Stimulated activated CD4-positive, alpha-beta T cell treated with anti-CD3 and anti-CD28 coated beads, TNF-alpha, amount 100 ng/mL, for 48 hours (primary cell): ENCODE results near the gene PPL.
"Not testable (repeated sequence)": the region's sequence is repeated elsewhere in the genome, so short reads cannot be mapped to it uniquely, and the experiment has no call there.

Experiments used
- DNase-seq, 3 donors: peaks; one replicate each; pipeline ENCODE4 v3.0.0-alpha.2; 2020; ENCODE audit warnings: low read depth in 3 of 3

PPL gene

GRCh38 chr16:4933433-4933832 lies 3.5 kb downstream of the PPL start:
- no peak for DNase-seq

- DNase-seq: no peak
Measured at GRCh38 chr16:4931381-4931780, 5.6 kb downstream of the PPL start.

GRCh38 chr16:4929619-4930018 lies 7.3 kb downstream of the PPL start:
- not testable (repeated sequence) for DNase-seq

GRCh38 chr16:4928227-4928626 lies 8.7 kb downstream of the PPL start:
- DNase-seq: no peak

GRCh38 chr16:4927661-4928060 lies 9.3 kb downstream of the PPL start:
- DNase-seq: no peak

- no peak for DNase-seq
Measured at GRCh38 chr16:4926928-4927327, 10.0 kb downstream of the PPL start.

- no peak for DNase-seq
Measured at GRCh38 chr16:4925791-4926190, 11.2 kb downstream of the PPL start.

GRCh38 chr16:4925293-4925607 lies 11.7 kb downstream of the PPL start:
- no peak for DNase-seq

- DNase-seq: no peak
Measured at GRCh38 chr16:4924593-4925292, 12.2 kb downstream of the PPL start.

- no peak for DNase-seq
Measured at GRCh38 chr16:4923853-4924252, 13.1 kb downstream of the PPL start.

- DNase-seq: no peak
Measured at GRCh38 chr16:4922721-4923342, 14.1 kb downstream of the PPL start.

- DNase-seq: no peak
Measured at GRCh38 chr16:4920826-4921225, 16.1 kb downstream of the PPL start.

GRCh38 chr16:4918781-4919251 lies 18.1 kb downstream of the PPL start:
- DNase-seq: no peak

GRCh38 chr16:4917117-4917516 lies 19.8 kb downstream of the PPL start:
- DNase-seq: no peak

GRCh38 chr16:4915226-4915761 lies 21.7 kb downstream of the PPL start:
- DNase-seq: no peak

- DNase-seq: no peak
Measured at GRCh38 chr16:4914528-4915225, 22.3 kb downstream of the PPL start.

- DNase-seq: no peak
Measured at GRCh38 chr16:4913774-4914525, 23.0 kb downstream of the PPL start.

- DNase-seq: no peak
Measured at GRCh38 chr16:4913130-4913773, 23.7 kb downstream of the PPL start.

GRCh38 chr16:4911970-4912386 lies 25.0 kb downstream of the PPL start:
- no peak for DNase-seq

GRCh38 chr16:4910828-4911227 lies 26.1 kb downstream of the PPL start:
- DNase-seq: no peak

- DNase-seq: no peak
Measured at GRCh38 chr16:4909825-4910224, 27.1 kb downstream of the PPL start.
